ENCODE data around the gene IL12B. TPM values are rescaled to one million over a fixed set of nuclear protein-coding genes. Genes with fewer than 3 reads are reported as not detected.
"Not testable (repeated sequence)": the region's sequence is repeated elsewhere in the genome, so short reads cannot be mapped to it uniquely, and the experiment has no call there.

The IL12B gene
- total RNA-seq, 1 donor from 2014 or later = not detected

DNA sequence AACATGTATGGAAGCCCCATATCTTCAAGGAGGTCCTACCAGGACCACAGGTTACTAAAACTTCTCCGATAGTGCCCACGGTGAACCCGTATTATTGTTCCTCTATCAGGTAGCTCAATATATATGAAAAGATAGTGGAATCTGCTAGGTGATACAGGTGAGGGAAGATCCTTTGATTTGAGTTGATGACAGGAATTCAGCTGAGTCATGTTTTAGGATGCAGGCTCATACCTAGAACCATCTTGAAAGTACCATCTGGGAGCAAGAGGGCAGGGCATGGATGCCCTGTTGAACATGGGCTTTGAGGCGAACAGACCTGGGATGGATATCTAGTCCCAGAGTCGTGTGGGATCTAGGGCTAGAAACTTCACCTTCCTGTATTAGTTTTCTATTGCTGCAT is 35.4 kb downstream of the IL12B start:
- no peak for DNase-seq (ENCODE audit: low read depth in 2 of 2)

DNA sequence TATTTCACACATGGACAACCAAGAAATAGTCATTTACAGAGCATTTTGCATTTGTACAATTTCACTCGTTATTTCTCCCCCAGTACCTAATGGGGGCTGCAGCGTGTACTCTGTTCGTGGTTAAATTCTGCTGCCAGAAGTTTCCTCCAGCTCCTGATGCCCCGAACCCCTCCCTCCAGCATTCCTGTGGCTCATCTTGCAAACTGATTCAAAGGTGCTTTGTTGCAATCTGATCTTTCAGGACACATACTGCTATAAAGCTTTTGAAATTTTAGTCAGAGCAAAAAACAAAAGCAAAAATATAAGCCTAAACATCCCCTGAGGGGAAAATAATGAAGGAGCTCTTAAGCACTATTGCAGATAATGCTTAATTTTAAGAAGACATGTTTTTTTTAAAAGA is 39.5 kb downstream of the IL12B start:
- no peak for DNase-seq (ENCODE audit: low read depth in 2 of 2)

DNA sequence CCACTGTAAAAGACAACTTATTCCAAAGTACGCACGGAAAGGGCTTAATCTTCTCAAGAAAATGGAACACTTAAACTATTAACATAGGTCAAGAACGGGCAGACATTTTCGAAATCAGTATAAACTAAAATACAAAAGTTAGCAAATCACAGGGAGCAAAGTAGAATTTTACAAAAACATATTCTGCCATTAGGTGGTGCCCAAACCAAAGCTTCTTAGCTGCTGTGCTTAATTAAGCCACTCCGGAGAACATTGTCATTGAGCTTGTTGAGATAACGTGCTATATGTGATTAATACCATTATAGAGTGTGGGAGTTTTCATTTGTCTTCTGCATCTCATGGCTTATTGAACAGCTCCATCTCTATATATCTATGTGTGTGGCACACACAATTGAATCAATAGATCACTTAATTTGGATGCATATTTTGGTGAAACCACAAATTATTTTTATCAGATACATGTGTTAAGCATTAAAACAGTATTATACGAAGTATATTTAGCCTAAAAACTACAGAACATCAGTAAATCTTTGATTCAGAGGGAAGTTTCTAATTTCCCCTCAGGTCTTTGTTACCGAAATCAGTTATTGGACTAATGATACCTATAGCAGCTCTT is 43.8 kb downstream of the IL12B start:
- peak; percentile 21 to 46 for DNase-seq (ENCODE audit: low read depth in 2 of 2)

DNA sequence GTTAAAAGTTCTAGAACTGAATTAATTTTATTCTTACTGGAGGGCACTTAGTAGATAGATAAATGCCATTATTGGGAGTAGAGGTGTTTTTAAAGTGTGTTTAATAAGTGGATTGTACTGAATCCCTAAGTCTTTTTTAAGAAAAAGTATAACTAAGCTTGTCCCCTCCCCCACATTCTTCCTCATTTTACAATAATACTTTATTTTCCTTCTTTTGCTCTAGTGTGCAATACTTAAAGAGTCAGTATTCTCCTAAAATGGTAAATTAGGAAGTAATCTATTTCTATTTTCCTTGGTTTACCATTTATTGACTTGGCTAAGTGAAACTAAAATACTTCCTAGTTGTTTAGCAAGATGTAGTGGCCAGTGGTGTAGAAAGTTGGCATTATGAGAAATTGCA is 55.6 kb downstream of the IL12B start:
- DNase-seq (ENCODE audit: low read depth in 2 of 2) = no peak

DNA sequence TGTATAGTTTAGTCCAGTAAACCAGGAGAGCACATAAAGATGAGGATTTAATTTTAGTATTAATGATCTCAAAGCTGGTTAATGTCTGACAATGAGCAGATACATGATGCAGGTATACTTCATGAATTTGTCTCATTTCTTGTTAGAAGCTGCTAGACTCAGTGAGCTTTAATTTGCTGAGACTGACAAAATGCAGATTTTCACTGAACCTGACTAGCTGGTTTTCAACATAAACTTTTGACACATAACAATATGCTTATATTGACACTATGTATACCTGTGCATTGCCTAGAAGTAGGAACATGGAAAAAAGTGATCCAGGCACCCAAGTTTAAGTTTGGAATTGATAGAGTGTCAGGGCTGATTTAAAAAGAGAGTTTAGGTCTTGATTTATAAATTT is 56.4 kb downstream of the IL12B start:
- no peak for DNase-seq (ENCODE audit: low read depth in 2 of 2)

DNA sequence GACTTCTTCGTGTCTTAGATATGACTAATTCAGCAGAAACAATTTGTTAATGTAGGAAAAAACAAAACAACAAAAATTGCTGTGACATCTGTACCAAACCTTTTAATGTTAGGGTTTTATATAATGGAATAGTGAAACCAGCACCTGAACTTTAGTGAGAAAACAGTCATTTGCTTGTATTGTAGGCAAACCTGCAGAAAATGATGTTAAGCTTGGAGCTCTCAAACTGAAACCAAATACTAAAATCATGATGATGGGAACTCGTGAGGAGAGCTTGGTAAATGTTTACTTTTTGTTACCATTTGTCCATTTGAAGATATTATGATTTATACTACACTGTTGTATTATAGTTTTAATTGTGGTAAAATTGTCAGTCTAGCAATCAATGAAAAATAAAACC is 60.6 kb downstream of the IL12B start:
- no peak for DNase-seq (ENCODE audit: low read depth in 2 of 2)

DNA sequence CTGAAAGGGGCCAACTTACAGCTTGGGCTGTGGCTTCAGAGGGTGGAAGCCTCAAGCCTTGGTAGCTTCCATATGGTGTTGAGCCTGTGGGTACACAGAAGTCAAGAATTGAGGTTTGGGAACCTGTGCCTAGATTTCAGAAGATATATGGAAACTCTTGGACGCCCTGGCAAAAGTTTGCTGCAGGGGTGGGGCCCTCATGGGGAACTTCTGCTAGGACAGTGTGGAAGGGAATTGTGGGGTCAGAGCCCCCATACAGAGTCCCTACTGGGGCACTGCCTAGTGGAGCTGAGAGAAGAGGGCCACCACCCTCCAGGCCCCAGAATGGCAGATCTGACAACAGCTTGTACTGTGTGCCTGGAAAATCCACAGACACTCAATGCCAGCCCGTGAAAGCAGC is 63.5 kb downstream of the IL12B start:
- not testable (repeated sequence) for DNase-seq (ENCODE audit: low read depth in 2 of 2)

Other genes starting within 250 kb of the IL12B start
- 1.5 and 2.1 TPM in 2 replicates for gene EBF1, start 230.6 kb downstream of the IL12B start, total RNA-seq
- gene RNF145, start 120.9 kb downstream of the IL12B start, total RNA-seq = 37.2 and 42.7 TPM in 2 replicates
- 10.3 and 11.3 TPM in 2 replicates for gene UBLCP1, start 67.2 kb downstream of the IL12B start, total RNA-seq

Measured in dermis microvascular lymphatic vessel endothelial cell (primary cell).